H1 (cell line): ENCODE data around the gene TMEM120B.

Experiments used
- CBX5 ChIP-seq: fragments of 300-800, 300-1000 bp; sonication (generic); IDR thresholded peaks from 2 replicates; pipeline ENCODE4 v1.7.1; 2016; ENCODE audit warnings: antibody characterized with exemption, low read length, low read depth
- EGR1 ChIP-seq: IDR thresholded peaks from 2 replicates; pipeline ENCODE4 v1.6.1; 2011; ENCODE audit warnings: low read depth, low read length, borderline replicate concordance
- EZH2 ChIP-seq: fragments of 200-600 bp; sonication (generic); IDR thresholded peaks from 2 replicates; pipeline ENCODE4 v1.7.1; 2012; ENCODE audit warnings: low read depth, mild to moderate bottlenecking, moderate library complexity, low read length, inconsistent platforms; ENCODE audit not compliant: severe bottlenecking
- JUND ChIP-seq: IDR thresholded peaks from 2 replicates; pipeline ENCODE4 v1.6.1; 2011; ENCODE audit warnings: mild to moderate bottlenecking, improper control_type of control experiment, low read length
- MAFK ChIP-seq: IDR thresholded peaks from 2 replicates; pipeline ENCODE4 v1.6.1; 2012; ENCODE audit warnings: low read depth, mild to moderate bottlenecking, improper control_type of control experiment, low read length
- POLR2A ChIP-seq, 2 experiments: IDR thresholded peaks; 1 replicate in 1 of 2; 2 replicates in 1 of 2; pipeline ENCODE4 v1.6.1; 2011; ENCODE audit warnings: low read depth in 2 of 2, low read length in 2 of 2, mild to moderate bottlenecking in 2 of 2; ENCODE audit errors: control extremely low read depth in 1 of 2
- POU5F1 ChIP-seq: IDR thresholded peaks from 2 replicates; pipeline ENCODE4 v1.6.1; 2011; ENCODE audit warnings: low read depth, mild to moderate bottlenecking, low read length, moderate library complexity
- SIN3A ChIP-seq, 2 experiments: IDR thresholded peaks in 1 of 2; conservative IDR thresholded peaks in 1 of 2; 2 replicates each; pipeline ENCODE4 v1.6.1; 2011 to 2012; ENCODE audit warnings: low read length in 2 of 2, improper control_type of control experiment in 1 of 2, low read depth in 1 of 2, mild to moderate bottlenecking in 1 of 2
- SIX5 ChIP-seq: IDR thresholded peaks from 2 replicates; pipeline ENCODE4 v1.6.1; 2011; ENCODE audit warnings: mild to moderate bottlenecking, low read depth, low read length
- SUZ12 ChIP-seq: fragments of 200-600 bp; sonication (generic); IDR thresholded peaks from 2 replicates; pipeline ENCODE4 v1.6.1; 2012; ENCODE audit warnings: mild to moderate bottlenecking, inconsistent platforms, low read length, moderate library complexity, mixed read lengths
- TAF1 ChIP-seq: IDR thresholded peaks from 2 replicates; pipeline ENCODE4 v1.6.1; 2011; ENCODE audit warnings: mild to moderate bottlenecking, low read depth, low read length
- TF ChIP-seq, protein P1 (sequence below), 3 experiments: IDR thresholded peaks; 1 replicate in 2 of 3; 2 replicates in 1 of 3; pipeline versions ENCODE4 v1.5.1 to v1.6.1; 2011; ENCODE audit warnings: low read length in 3 of 3, mild to moderate bottlenecking in 3 of 3, inconsistent platforms in 2 of 3, low read depth in 1 of 3, moderate library complexity in 1 of 3; ENCODE audit not compliant: insufficient read depth in 1 of 3; ENCODE audit errors: control extremely low read depth in 1 of 3
- TF ChIP-seq, protein P2 (sequence below): IDR thresholded peaks from 2 replicates; pipeline ENCODE4 v1.6.1; 2011; ENCODE audit warnings: low read length, improper control_type of control experiment

DNA sequence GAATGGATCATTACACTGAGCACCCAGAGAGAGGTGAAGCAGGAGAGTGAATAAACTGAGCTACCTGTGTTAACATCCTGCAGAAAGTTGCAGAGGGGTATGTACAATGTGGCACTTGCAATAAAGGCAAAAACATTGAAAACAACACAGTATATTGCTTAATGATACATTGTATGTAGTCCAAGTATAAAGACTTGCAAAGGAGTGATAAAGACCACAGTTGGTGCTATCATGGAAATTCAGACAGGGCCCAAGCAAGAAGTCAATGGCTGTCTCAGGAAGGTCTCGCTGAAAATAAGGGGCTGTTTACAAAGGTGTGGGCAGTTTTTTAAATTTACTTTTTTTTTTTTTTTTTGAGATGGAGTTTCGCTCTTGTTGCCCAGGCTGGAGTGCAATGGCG is 10.0 kb downstream of the TMEM120B start:
- TF ChIP-seq POLR2A (IDR thresholded peaks at IDR 0.05; ENCODE audit: control extremely low read depth in 1 of 2, low read depth in 2 of 2, low read length in 2 of 2) (no peak), SIN3A (conservative IDR thresholded peaks at IDR 0.05 in 1 of 2, IDR thresholded peaks at IDR 0.05 in 1 of 2; ENCODE audit: low read depth in 1 of 2, low read length in 2 of 2) (no peak), TAF1 (no peak), JUND (no peak), SIX5 (no peak), POU5F1 (no peak), MAFK (no peak), CBX5 (no peak), SUZ12 (no peak), EZH2 (no peak), EGR1 (no peak)
- TF ChIP-seq, protein P1, sequence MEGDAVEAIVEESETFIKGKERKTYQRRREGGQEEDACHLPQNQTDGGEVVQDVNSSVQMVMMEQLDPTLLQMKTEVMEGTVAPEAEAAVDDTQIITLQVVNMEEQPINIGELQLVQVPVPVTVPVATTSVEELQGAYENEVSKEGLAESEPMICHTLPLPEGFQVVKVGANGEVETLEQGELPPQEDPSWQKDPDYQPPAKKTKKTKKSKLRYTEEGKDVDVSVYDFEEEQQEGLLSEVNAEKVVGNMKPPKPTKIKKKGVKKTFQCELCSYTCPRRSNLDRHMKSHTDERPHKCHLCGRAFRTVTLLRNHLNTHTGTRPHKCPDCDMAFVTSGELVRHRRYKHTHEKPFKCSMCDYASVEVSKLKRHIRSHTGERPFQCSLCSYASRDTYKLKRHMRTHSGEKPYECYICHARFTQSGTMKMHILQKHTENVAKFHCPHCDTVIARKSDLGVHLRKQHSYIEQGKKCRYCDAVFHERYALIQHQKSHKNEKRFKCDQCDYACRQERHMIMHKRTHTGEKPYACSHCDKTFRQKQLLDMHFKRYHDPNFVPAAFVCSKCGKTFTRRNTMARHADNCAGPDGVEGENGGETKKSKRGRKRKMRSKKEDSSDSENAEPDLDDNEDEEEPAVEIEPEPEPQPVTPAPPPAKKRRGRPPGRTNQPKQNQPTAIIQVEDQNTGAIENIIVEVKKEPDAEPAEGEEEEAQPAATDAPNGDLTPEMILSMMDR (IDR thresholded peaks at IDR 0.05; ENCODE audit: control extremely low read depth in 1 of 3, insufficient read depth in 1 of 3, low read depth in 1 of 3, low read length in 3 of 3), result no peak
- TF ChIP-seq, protein P2, sequence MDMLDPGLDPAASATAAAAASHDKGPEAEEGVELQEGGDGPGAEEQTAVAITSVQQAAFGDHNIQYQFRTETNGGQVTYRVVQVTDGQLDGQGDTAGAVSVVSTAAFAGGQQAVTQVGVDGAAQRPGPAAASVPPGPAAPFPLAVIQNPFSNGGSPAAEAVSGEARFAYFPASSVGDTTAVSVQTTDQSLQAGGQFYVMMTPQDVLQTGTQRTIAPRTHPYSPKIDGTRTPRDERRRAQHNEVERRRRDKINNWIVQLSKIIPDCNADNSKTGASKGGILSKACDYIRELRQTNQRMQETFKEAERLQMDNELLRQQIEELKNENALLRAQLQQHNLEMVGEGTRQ, result no peak
